GM21619 (cell line): ENCODE results near the gene COL6A5.
"Not testable (repeated sequence)": the region's sequence is repeated elsewhere in the genome, so short reads cannot be mapped to it uniquely, and the experiment has no call there.

Experiments used
- ATAC-seq: cut with Tn5 transposase; IDR thresholded peaks from one replicate; pipeline ENCODE4 v1.9.1; 2021; ENCODE audit not compliant: unreplicated experiment

The COL6A5 gene

GRCh38 chr3:130386604-130387263 is 41.3 kb downstream of the COL6A5 start:
- no peak for ATAC-seq

- no peak for ATAC-seq
These were observed 44.4 kb downstream of the COL6A5 start for GRCh38 chr3:130389743-130390478.

GRCh38 chr3:130392266-130392665 is 46.8 kb downstream of the COL6A5 start:
- no peak for ATAC-seq

GRCh38 chr3:130393594-130393993 is 48.1 kb downstream of the COL6A5 start:
- ATAC-seq = no peak

GRCh38 chr3:130395331-130395730 is 49.9 kb downstream of the COL6A5 start:
- ATAC-seq = no peak

GRCh38 chr3:130395916-130396315 is 50.4 kb downstream of the COL6A5 start:
- ATAC-seq = no peak

- no peak for ATAC-seq
These were observed 58.9 kb downstream of the COL6A5 start for GRCh38 chr3:130404401-130404800.

GRCh38 chr3:130405956-130406355 is 60.5 kb downstream of the COL6A5 start:
- ATAC-seq = no peak

GRCh38 chr3:130408253-130408652 is 62.8 kb downstream of the COL6A5 start:
- not testable (repeated sequence) for ATAC-seq

- no peak for ATAC-seq
These were observed 65.8 kb downstream of the COL6A5 start for GRCh38 chr3:130411320-130411719.

GRCh38 chr3:130412991-130413560 is 67.6 kb downstream of the COL6A5 start:
- ATAC-seq = no peak

GRCh38 chr3:130414457-130414856 is 69.0 kb downstream of the COL6A5 start:
- ATAC-seq = no peak

- no peak for ATAC-seq
These were observed 75.0 kb downstream of the COL6A5 start for GRCh38 chr3:130420466-130420865.

GRCh38 chr3:130423064-130423463 is 77.6 kb downstream of the COL6A5 start:
- ATAC-seq = no peak

- ATAC-seq = no peak
These were observed 79.4 kb downstream of the COL6A5 start for GRCh38 chr3:130424837-130425236.

- ATAC-seq = no peak
These were observed 80.0 kb downstream of the COL6A5 start for GRCh38 chr3:130425484-130425883.

GRCh38 chr3:130426206-130426605 is 80.7 kb downstream of the COL6A5 start:
- ATAC-seq = no peak

- no peak for ATAC-seq
These were observed 83.6 kb downstream of the COL6A5 start for GRCh38 chr3:130428871-130429712.

GRCh38 chr3:130429713-130430023 is 84.2 kb downstream of the COL6A5 start:
- ATAC-seq = no peak

GRCh38 chr3:130430266-130430665 is 84.8 kb downstream of the COL6A5 start:
- ATAC-seq = no peak

- ATAC-seq = not testable (repeated sequence)
These were observed 86.6 kb downstream of the COL6A5 start for GRCh38 chr3:130432086-130432485.

- no peak for ATAC-seq
These were observed 87.8 kb downstream of the COL6A5 start for GRCh38 chr3:130433306-130433705.
